Ascending aorta (tissue), 2 donors: ENCODE measurements around the gene TNFAIP3. TPM values are rescaled to one million over a fixed set of nuclear protein-coding genes. Genes with fewer than 3 reads are reported as not detected.

Experiments
- DNase-seq, 2 donors: peaks; one replicate each; pipeline ENCODE4 v3.0.0-alpha.2; 2019; ENCODE audit warnings: low spot score in 2 of 2
- H3K27ac ChIP-seq, 2 donors: fragments of 200-600 bp; sonication (generic); one replicate each; pipeline ENCODE4 v1.5.1; 2016 to 2017; ENCODE audit warnings: mild to moderate bottlenecking in 1 of 2
- H3K27me3 ChIP-seq: fragments of 200-600 bp; sonication (generic); one replicate; pipeline ENCODE4 v1.5.1; 2017
- H3K36me3 ChIP-seq, 2 donors: fragments of 200-600 bp; sonication (generic); one replicate each; pipeline ENCODE4 v1.5.1; 2016
- H3K4me1 ChIP-seq, 2 donors: fragments of 200-600 bp; sonication (generic); one replicate each; pipeline ENCODE4 v1.5.1; 2016 to 2017; ENCODE audit warnings: mild to moderate bottlenecking in 1 of 2
- H3K4me3 ChIP-seq, 2 donors: fragments of 200-600 bp; sonication (generic); one replicate each; pipeline ENCODE4 v1.5.1; 2016 to 2017; ENCODE audit warnings: mild to moderate bottlenecking in 1 of 2
- H3K9me3 ChIP-seq, 2 donors: fragments of 200-600 bp; sonication (generic); one replicate each; pipeline ENCODE4 v1.5.1; 2016
- intact Hi-C: fragments of 100-400 bp; cut with DNase I; formaldehyde crosslinking; loops from one replicate; pipeline ENCODE4 v1.15.1; 2023
- total RNA-seq: library from RNA; depleted of rRNA; stranded (reverse); fragments of >200 nt; gene quantifications from one replicate; pipeline ENCODE4 v1.1.0, GENCODE V29; 2016
- TF ChIP-seq, protein P1 (sequence below), 3 experiments: fragments of 200-600 bp in 2 of 3; fragments of 450-650 bp in 1 of 3; sonication (generic) in 2 of 3; IDR thresholded peaks; one replicate each; pipeline ENCODE4 v1.5.1; 2016 to 2019; ENCODE audit warnings: antibody characterized with exemption in 3 of 3, mild to moderate bottlenecking in 1 of 3, moderate library complexity in 1 of 3

Gene TNFAIP3
- total RNA-seq, 1 donor from 2014 or later = 24.5 TPM

DNA sequence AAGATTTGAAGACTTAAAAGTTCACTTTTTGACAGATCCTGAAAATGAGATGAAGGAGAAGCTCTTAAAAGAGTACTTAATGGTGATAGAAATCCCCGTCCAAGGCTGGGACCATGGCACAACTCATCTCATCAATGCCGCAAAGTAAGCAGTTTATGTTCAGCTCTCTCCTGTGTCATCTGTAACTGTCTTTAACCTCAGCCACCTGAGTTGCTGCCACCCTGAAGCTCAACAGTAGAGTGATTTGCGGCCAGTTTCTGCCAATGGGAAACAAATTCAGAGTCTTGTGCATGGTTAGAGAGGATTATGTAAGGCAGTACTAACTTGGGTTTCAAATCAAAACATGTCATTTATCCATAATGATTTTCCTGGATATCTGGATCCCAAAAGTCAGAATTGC, 10.1 kb downstream of the TNFAIP3 start:
- H3K36me3 ChIP-seq = peaks cover 58 to 74% of the 10 kb centered on the region in 2 donors
- TF ChIP-seq, protein P1, sequence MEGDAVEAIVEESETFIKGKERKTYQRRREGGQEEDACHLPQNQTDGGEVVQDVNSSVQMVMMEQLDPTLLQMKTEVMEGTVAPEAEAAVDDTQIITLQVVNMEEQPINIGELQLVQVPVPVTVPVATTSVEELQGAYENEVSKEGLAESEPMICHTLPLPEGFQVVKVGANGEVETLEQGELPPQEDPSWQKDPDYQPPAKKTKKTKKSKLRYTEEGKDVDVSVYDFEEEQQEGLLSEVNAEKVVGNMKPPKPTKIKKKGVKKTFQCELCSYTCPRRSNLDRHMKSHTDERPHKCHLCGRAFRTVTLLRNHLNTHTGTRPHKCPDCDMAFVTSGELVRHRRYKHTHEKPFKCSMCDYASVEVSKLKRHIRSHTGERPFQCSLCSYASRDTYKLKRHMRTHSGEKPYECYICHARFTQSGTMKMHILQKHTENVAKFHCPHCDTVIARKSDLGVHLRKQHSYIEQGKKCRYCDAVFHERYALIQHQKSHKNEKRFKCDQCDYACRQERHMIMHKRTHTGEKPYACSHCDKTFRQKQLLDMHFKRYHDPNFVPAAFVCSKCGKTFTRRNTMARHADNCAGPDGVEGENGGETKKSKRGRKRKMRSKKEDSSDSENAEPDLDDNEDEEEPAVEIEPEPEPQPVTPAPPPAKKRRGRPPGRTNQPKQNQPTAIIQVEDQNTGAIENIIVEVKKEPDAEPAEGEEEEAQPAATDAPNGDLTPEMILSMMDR (IDR thresholded peaks at IDR 0.05) = no peak

DNA sequence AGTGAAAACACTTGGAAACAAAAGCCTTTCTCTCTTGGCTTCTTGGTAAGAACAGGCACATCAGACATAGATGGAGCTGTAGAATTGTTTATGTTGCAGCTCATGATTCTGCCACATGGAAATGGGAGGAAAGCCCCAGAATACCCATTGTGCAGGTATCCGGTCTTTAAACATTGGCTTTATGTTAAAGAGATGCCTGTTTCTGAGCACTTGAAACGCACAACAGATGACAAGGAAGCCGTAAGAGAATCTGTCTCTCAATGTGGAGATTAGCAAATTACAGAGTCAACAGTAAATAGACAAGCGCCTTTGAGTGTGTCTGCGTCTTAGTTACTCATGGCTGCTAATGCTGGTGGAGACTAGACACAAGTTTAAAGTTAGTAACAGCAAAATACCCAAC, 10.5 kb downstream of the TNFAIP3 start:
- Histone ChIP-seq H3K9me3 (no peaks in the 10 kb centered on the region), H3K36me3 (peaks cover 58 to 79% of the 10 kb centered on the region in 2 donors), H3K27me3 (no peaks in the 10 kb centered on the region), H3K27ac (no peak overlapping the region), H3K4me1 (peaks cover 0 to 10% of the 10 kb centered on the region in 2 donors), H3K4me3 (no peak overlapping the region)
- no peak for DNase-seq
- intact Hi-C loops = no loop called here
- TF ChIP-seq, protein P1 (IDR thresholded peaks at IDR 0.05) = no peak

More for the DNA sequence above, 10.1 kb downstream of the TNFAIP3 start:
- no peaks in the 10 kb centered on the region for H3K9me3 ChIP-seq
- H3K4me1 ChIP-seq = peaks cover 0 to 13% of the 10 kb centered on the region in 2 donors
- no peaks in the 10 kb centered on the region for H3K27me3 ChIP-seq
- intact Hi-C loops = no loop called here
- H3K27ac ChIP-seq = no peak overlapping the region
- no peak overlapping the region for H3K4me3 ChIP-seq
- no peak for DNase-seq

DNA sequence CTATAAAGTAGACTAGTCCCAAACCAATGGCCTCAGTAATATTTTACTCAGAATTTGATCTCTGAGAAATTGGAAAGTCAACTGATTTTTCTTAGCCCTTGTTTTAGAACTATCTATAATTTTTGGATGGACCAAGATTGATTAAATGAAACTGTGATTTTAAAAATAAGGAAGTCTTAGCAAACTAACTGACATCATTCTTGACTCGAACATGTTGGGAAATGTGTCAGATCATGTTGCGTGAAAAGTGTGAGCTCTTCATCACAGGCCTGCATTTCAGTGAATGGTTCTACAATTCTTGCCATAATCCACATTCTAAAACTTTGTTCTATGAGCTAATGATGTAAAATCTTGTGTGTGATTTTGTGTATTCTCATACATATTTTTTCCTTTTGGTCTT, 11.0 kb downstream of the TNFAIP3 start:
- intact Hi-C loops = no loop called here
- no peaks in the 10 kb centered on the region for H3K27me3 ChIP-seq
- H3K9me3 ChIP-seq = no peaks in the 10 kb centered on the region
- TF ChIP-seq, protein P1 (IDR thresholded peaks at IDR 0.05) = no peak
- no peak overlapping the region for H3K27ac ChIP-seq
- DNase-seq = no peak
- H3K4me3 ChIP-seq = no peak overlapping the region
- peaks cover 0 to 6% of the 10 kb centered on the region in 2 donors for H3K4me1 ChIP-seq
- H3K36me3 ChIP-seq = peaks cover 58 to 79% of the 10 kb centered on the region in 2 donors

DNA sequence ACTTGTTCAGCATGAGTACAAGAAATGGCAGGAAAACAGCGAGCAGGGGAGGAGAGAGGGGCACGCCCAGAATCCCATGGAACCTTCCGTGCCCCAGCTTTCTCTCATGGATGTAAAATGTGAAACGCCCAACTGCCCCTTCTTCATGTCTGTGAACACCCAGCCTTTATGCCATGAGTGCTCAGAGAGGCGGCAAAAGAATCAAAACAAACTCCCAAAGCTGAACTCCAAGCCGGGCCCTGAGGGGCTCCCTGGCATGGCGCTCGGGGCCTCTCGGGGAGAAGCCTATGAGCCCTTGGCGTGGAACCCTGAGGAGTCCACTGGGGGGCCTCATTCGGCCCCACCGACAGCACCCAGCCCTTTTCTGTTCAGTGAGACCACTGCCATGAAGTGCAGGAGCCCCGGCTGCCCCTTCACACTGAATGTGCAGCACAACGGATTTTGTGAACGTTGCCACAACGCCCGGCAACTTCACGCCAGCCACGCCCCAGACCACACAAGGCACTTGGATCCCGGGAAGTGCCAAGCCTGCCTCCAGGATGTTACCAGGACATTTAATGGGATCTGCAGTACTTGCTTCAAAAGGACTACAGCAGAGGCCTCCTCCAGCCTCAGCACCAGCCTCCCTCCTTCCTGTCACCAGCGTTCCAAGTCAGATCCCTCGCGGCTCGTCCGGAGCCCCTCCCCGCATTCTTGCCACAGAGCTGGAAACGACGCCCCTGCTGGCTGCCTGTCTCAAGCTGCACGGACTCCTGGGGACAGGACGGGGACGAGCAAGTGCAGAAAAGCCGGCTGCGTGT, 11.6 kb downstream of the TNFAIP3 start:
- Histone ChIP-seq H3K27me3 (no peaks in the 10 kb centered on the region), H3K36me3 (peaks cover 58 to 79% of the 10 kb centered on the region in 2 donors), H3K27ac (peak overlapping the region; percentile 22 to 37), H3K4me3 (no peak overlapping the region), H3K4me1 (peaks cover 0 to 5% of the 10 kb centered on the region in 2 donors), H3K9me3 (no peaks in the 10 kb centered on the region)
- TF ChIP-seq, protein P1 (IDR thresholded peaks at IDR 0.05) = no peak
- intact Hi-C loops = no loop called here
- no peak for DNase-seq

DNA sequence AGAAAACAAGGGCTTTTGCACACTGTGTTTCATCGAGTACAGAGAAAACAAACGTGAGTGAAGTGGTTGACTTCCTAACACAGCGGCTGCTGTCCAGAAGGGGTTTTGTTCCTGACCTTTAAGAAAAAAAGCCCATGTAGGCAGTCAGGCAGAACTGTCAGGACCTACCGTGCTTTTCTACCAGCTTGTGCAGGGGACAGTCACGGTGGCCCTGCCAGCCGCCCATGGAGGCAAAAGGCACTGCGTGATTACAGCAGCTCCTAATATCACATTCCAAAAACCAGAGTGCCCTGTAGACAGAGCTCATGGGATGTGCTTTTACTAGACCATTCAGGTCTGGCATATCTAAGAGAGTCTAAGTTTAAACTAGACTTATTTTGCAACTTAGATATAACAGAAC, 12.2 kb downstream of the TNFAIP3 start:
- Histone ChIP-seq H3K27me3 (no peaks in the 10 kb centered on the region), H3K4me3 (no peak overlapping the region), H3K4me1 (peaks cover 0 to 2% of the 10 kb centered on the region in 2 donors), H3K36me3 (peaks cover 58 to 79% of the 10 kb centered on the region in 2 donors), H3K27ac (no peak overlapping the region), H3K9me3 (no peaks in the 10 kb centered on the region)
- intact Hi-C loops = no loop called here
- TF ChIP-seq, protein P1 (IDR thresholded peaks at IDR 0.05) = no peak
- no peak for DNase-seq
